PC-9 (cell line): ENCODE measurements around the gene HERC2. TPM values are rescaled to one million over a fixed set of nuclear protein-coding genes. Genes with fewer than 3 reads are reported as not detected.

Source experiments
- BruUV-seq: library from RNA; stranded (reverse); fragments of 400-500 nt; replicated peaks from 2 replicates; lab custom pipeline; 2021; lab: Mats Ljungman, UMichigan
- CTCF ChIA-PET: fragments of 300-600 bp; sonication (Branson Sonifier 250); formaldehyde crosslinking; loops from one replicate; lab custom pipeline; 2022; ENCODE audit warnings: antibody characterized with exemption; lab: Charles Lee
- POLR2A ChIA-PET: fragments of 300-600 bp; sonication (Branson Sonifier 250); formaldehyde crosslinking; loops from one replicate; lab custom pipeline; 2022; ENCODE audit warnings: antibody characterized with exemption; ENCODE audit not compliant: unreplicated experiment; lab: Charles Lee
- DNase-seq, 2 experiments: peaks; one replicate each; pipeline versions ENCODE4 v3.0.0 to v3.0.0-alpha.2; 2015 to 2022; ENCODE audit warnings: mixed read lengths in 1 of 2
- H2AFZ ChIP-seq: fragments of 200-600 bp; sonication (generic); 2 replicates; pipeline ENCODE4 v1.8.1; 2017; ENCODE audit warnings: antibody characterized with exemption
- H3F3A ChIP-seq: fragments of 200-600 bp; sonication (generic); 2 replicates; pipeline ENCODE4 v1.8.1; 2017; ENCODE audit warnings: antibody characterized with exemption, mild to moderate bottlenecking, low read depth; ENCODE audit not compliant: insufficient read depth
- H3K27ac ChIP-seq: fragments of 200-600 bp; sonication (generic); 2 replicates; pipeline ENCODE4 v1.6.1; 2016; ENCODE audit warnings: mixed run types
- H3K27me3 ChIP-seq: fragments of 200-600 bp; sonication (generic); 2 replicates; pipeline ENCODE4 v1.6.1; 2016; ENCODE audit warnings: low read depth, mixed run types; ENCODE audit not compliant: insufficient read depth
- H3K36me3 ChIP-seq: fragments of 200-600 bp; sonication (generic); 2 replicates; pipeline ENCODE4 v1.6.1; 2016; ENCODE audit warnings: low read depth, mixed run types
- H3K4me1 ChIP-seq: fragments of 200-600 bp; sonication (generic); replicated peaks from 2 replicates; pipeline ENCODE4 v1.6.1; 2016; ENCODE audit warnings: mixed run types; ENCODE audit not compliant: insufficient read depth
- H3K4me2 ChIP-seq: fragments of 200-600 bp; sonication (generic); 2 replicates; pipeline ENCODE4 v1.6.1; 2017; ENCODE audit warnings: mixed run types
- H3K4me3 ChIP-seq: fragments of 200-600 bp; sonication (generic); 2 replicates; pipeline ENCODE4 v1.6.1; 2016; ENCODE audit warnings: mixed run types
- H3K79me2 ChIP-seq: fragments of 200-600 bp; sonication (generic); 2 replicates; pipeline ENCODE4 v1.6.1; 2017; ENCODE audit warnings: low read depth, mixed run types
- H3K9me2 ChIP-seq: fragments of 200-600 bp; sonication (generic); 2 replicates; pipeline ENCODE4 v1.8.1; 2017; ENCODE audit warnings: mild to moderate bottlenecking; ENCODE audit not compliant: insufficient read depth
- H3K9me3 ChIP-seq: fragments of 200-600 bp; sonication (generic); 2 replicates; pipeline ENCODE4 v1.8.1; 2016; ENCODE audit warnings: low read depth; ENCODE audit not compliant: insufficient read depth
- H4K20me1 ChIP-seq: fragments of 200-600 bp; sonication (generic); 2 replicates; pipeline ENCODE4 v1.8.1; 2017; ENCODE audit not compliant: insufficient read depth
- CTCF ChIP-seq: fragments of 200-600 bp; sonication (generic); conservative IDR thresholded peaks from 2 replicates; pipeline ENCODE4 v1.6.1; 2017; ENCODE audit warnings: mixed run types, antibody characterized with exemption, mild to moderate bottlenecking, moderate library complexity
- EZH2 ChIP-seq: fragments of 200-600 bp; sonication (generic); IDR thresholded peaks from 2 replicates; pipeline ENCODE4 v1.8.0; 2017; ENCODE audit warnings: antibody characterized with exemption, low read depth
- intact Hi-C: fragments of 100-400 bp; cut with micrococcal nuclease; formaldehyde crosslinking; loops from one replicate; pipeline ENCODE4 v1.10.0; 2022; ENCODE audit not compliant: unreplicated experiment
- total RNA-seq: library from RNA; stranded (reverse); gene quantifications from 2 replicates; pipeline ENCODE4 v1.2.3, GENCODE V29; 2021

The HERC2 gene
- total RNA-seq, 1 experiment from 2014 or later = 49.7 TPM

GRCh38 chr15:28112962-28113361 is 209.0 kb downstream of the HERC2 start:
- intact Hi-C loops = no loop called here
- Histone ChIP-seq H3K4me2 (no peak overlapping the region), H3K9me2 (no peaks in the 10 kb centered on the region), H3K9me3 (no peaks in the 10 kb centered on the region), H3K27me3 (no peaks in the 10 kb centered on the region), H2AFZ (no peak overlapping the region), H3K27ac (no peak overlapping the region), H3K36me3 (no peaks in the 10 kb centered on the region), H3K4me3 (no peak overlapping the region), H3K4me1 (no peaks in the 10 kb centered on the region), H3F3A (no peaks in the 10 kb centered on the region), H3K79me2 (no peaks in the 10 kb centered on the region), H4K20me1 (no peaks in the 10 kb centered on the region)
- TF ChIP-seq EZH2 (no peak), CTCF (no peak)
- POLR2A ChIA-PET = interaction anchor here (0.6 kb wide), 1 partner anchor 20 kb away, joined by 9 read pairs; no protein-coding TSS in a partner anchor
- no TSS peak for BruUV-seq
- DNase-seq = no peak
- CTCF ChIA-PET = no interaction called here

- Histone ChIP-seq H3K9me3 (no peaks in the 10 kb centered on the region), H3K4me3 (no peak overlapping the region), H3K27me3 (no peaks in the 10 kb centered on the region), H2AFZ (no peak overlapping the region), H3K27ac (no peak overlapping the region), H3F3A (no peaks in the 10 kb centered on the region), H3K79me2 (no peaks in the 10 kb centered on the region), H4K20me1 (no peaks in the 10 kb centered on the region), H3K9me2 (no peaks in the 10 kb centered on the region), H3K36me3 (no peaks in the 10 kb centered on the region), H3K4me1 (no peaks in the 10 kb centered on the region), H3K4me2 (no peak overlapping the region)
- BruUV-seq = no TSS peak
- POLR2A ChIA-PET = no interaction called here
- intact Hi-C loops = no loop called here
- DNase-seq = no peak
- TF ChIP-seq CTCF (no peak), EZH2 (no peak)
- CTCF ChIA-PET = no interaction called here
Measured at GRCh38 chr15:28112101-28112760, 209.7 kb downstream of the HERC2 start.

- Histone ChIP-seq H3K4me3 (no peak overlapping the region), H3K79me2 (no peaks in the 10 kb centered on the region), H3K27ac (no peak overlapping the region), H3K27me3 (no peaks in the 10 kb centered on the region), H3K36me3 (no peaks in the 10 kb centered on the region), H3K4me2 (no peak overlapping the region), H3K9me3 (no peaks in the 10 kb centered on the region), H3K4me1 (no peaks in the 10 kb centered on the region), H4K20me1 (no peaks in the 10 kb centered on the region), H2AFZ (no peak overlapping the region), H3F3A (no peaks in the 10 kb centered on the region), H3K9me2 (no peaks in the 10 kb centered on the region)
- no peak for DNase-seq
- intact Hi-C loops = no loop called here
- ChIA-PET CTCF (no interaction called here), POLR2A (no interaction called here)
- BruUV-seq = no TSS peak
- TF ChIP-seq CTCF = no peak
- TF ChIP-seq EZH2 = no peak
Measured at GRCh38 chr15:28111543-28111942, 210.4 kb downstream of the HERC2 start.
